Activated effector memory CD4-positive, alpha-beta T cell treated with Interleukin-2 at 50 U/mL for 16 hours (primary cell): ENCODE measurements around the gene DEGS1.
"Not testable (repeated sequence)": the region's sequence is repeated elsewhere in the genome, so short reads cannot be mapped to it uniquely, and the experiment has no call there.

Source experiments
- DNase-seq: peaks from one replicate; pipeline ENCODE4 v3.0.0-alpha.2; 2020

The DEGS1 gene

GRCh38 chr1:224181453-224181810 lies 1.6 kb upstream of the DEGS1 start:
- no peak for DNase-seq

- peak; percentile 35 for DNase-seq
Measured at GRCh38 chr1:224182057-224182865, 779 bp upstream of the DEGS1 start.

- DNase-seq: peak; percentile 48
Measured at GRCh38 chr1:224183591-224184312, 712 bp downstream of the DEGS1 start.

GRCh38 chr1:224185208-224185607 lies 2.2 kb downstream of the DEGS1 start:
- no peak for DNase-seq

- DNase-seq: no peak
Measured at GRCh38 chr1:224188286-224188685, 5.2 kb downstream of the DEGS1 start.

- DNase-seq: no peak
Measured at GRCh38 chr1:224189561-224189960, 6.5 kb downstream of the DEGS1 start.

- DNase-seq: no peak
Measured at GRCh38 chr1:224192082-224192788, 9.2 kb downstream of the DEGS1 start.

- DNase-seq: no peak
Measured at GRCh38 chr1:224193319-224193966, 10.4 kb downstream of the DEGS1 start.

- no peak for DNase-seq
Measured at GRCh38 chr1:224196813-224197600, 14.0 kb downstream of the DEGS1 start.

- no peak for DNase-seq
Measured at GRCh38 chr1:224198572-224198971, 15.5 kb downstream of the DEGS1 start.

- no peak for DNase-seq
Measured at GRCh38 chr1:224199679-224200078, 16.6 kb downstream of the DEGS1 start.

- DNase-seq: no peak
Measured at GRCh38 chr1:224201383-224201782, 18.3 kb downstream of the DEGS1 start.

GRCh38 chr1:224201853-224202252 lies 18.8 kb downstream of the DEGS1 start:
- no peak for DNase-seq

- DNase-seq: no peak
Measured at GRCh38 chr1:224203243-224204016, 20.4 kb downstream of the DEGS1 start.

- no peak for DNase-seq
Measured at GRCh38 chr1:224205438-224205840, 22.4 kb downstream of the DEGS1 start.

GRCh38 chr1:224205931-224206538 lies 23.0 kb downstream of the DEGS1 start:
- not testable (repeated sequence) for DNase-seq

- no peak for DNase-seq
Measured at GRCh38 chr1:224211206-224211962, 28.3 kb downstream of the DEGS1 start.

GRCh38 chr1:224212618-224213061 lies 29.6 kb downstream of the DEGS1 start:
- DNase-seq: no peak

GRCh38 chr1:224213438-224214119 lies 30.5 kb downstream of the DEGS1 start:
- no peak for DNase-seq

GRCh38 chr1:224216382-224216781 lies 33.3 kb downstream of the DEGS1 start:
- no peak for DNase-seq
